Activated CD4-positive, alpha-beta T cell treated with anti-CD3 and anti-CD28 coated beads, Interleukin-2, amount 50 U/mL, for 16 hours (primary cell): Measurements from ENCODE around the gene USHBP1.
"Not testable (repeated sequence)": the region's sequence is repeated elsewhere in the genome, so short reads cannot be mapped to it uniquely, and the experiment has no call there.

Experiments
- DNase-seq: peaks from one replicate; pipeline ENCODE4 v3.0.0-alpha.2; 2020

Gene USHBP1

DNA sequence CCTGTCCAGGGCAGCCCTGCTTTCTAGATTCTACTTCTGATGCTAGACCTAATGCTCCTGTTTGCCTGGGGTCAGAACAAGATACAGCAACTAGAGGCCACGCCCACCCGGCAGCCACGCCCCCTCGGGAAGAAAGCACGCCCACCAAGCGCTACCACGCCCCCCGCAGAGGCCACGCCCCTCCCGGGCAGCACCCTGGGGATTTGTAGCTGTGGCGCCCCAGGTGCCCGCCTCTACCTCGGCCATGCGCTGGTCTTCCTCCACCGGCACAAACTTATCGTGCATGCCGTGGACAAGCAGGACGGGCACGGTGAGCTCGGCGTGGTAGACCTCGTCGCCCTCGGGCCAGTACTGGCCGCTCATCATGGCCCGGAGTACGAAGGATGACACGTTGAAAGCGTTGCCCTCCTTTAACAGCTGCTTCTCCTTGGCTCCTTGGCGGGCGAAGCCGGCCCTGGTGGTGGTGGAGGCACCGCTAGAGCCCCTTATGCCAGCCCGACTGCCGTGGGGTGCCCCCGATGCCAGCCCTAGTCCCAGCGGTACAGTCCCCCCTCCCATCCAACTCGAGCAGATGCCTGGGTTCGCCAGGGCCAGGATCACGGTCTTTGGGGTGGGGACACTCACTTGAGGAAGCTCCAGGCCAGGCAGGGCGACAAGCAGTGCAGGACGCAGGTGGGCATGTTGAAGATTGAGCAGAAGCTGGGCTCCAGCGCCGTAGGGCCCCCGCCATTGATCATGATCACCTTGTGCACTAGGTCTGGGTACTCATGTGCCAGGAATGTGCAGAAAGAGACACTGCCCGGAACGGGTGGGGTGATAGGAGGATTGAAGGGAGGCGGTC lies 29.7 kb upstream of the USHBP1 start:
- DNase-seq, result peak; percentile 69

DNA sequence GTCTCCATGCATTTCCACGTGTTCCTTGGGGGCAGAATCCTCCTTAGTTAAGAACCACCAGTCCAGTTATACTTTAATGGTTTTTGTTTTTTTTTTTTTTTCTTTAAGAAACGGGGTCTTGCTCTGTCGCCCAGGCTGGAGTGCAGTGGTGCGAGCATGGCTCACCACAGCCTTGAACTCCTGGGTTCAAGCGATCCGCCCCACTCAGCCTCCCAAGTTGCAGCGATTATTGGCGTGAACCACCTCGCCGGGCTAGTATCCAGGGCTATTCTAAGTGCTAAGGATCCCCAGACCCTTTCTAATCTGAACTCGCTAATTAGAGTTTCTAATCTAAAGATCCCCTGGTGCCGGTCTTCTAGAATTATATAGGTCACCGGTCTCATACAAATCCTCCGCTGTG lies 29.1 kb upstream of the USHBP1 start:
- DNase-seq, result no peak

DNA sequence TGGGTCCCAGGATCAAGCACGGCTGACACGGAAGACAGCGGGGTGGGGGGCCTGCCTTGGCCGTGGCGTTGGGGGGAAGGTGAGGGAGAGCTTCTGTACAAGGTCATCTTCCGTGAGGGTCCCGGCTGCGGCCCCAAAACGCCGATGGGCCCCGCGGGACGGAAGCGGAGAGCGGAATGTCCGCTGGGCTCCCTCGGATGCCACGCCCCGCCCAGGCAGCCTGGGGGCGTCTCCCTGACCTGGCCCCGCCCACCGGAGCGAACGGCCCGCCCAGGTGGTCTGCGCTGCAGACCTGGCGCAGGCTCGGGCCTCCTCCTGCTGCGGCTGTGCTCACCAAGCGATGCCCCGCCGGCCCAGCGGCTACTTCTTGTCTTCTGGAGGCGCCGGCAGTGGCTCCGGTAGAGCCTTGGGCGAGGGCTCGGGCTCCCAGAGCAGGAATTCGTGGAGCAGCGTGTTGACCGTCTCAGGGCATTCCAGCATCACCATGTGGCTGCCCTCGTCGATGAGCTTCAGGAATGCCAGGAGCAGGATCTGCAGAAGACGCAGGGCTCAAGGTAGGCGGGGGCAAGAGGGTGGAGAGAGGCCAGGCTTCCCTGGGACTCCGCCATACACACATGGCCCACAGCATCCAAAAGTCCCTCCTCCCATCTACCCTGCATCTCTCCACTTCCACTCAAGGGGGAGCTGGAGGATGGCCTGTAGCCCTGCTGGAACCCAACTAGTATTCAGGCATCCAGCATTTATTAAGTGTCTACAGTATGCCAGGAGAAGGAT lies 27.9 kb upstream of the USHBP1 start:
- DNase-seq, result peak; percentile 87

- peak; percentile 64 for DNase-seq
These were observed 24.9 kb upstream of the USHBP1 start for GRCh38 chr19:17289489-17289888.

DNA sequence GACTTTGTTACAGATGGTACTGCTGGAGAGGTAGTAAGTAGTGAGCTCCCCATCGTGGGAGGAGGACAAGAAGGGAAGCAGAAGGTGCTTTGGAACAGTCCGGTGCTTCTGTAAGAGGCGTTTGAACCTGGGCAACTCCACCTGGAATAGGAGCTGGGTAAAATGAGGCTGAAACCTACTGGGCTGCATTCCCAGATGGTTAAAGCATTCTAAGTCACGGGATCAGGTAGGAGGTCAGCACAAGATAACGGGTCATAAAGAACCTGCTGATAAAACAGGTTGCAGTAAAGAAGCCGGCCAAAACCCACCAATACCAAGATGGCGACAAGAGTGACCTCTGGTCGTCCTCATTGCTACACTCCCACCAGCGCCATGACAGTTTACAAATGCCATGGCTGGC lies 22.2 kb upstream of the USHBP1 start:
- DNase-seq, result no peak

- DNase-seq, result no peak
These were observed 21.7 kb upstream of the USHBP1 start for GRCh38 chr19:17286263-17286662.

GRCh38 chr19:17285415-17286135 lies 21.0 kb upstream of the USHBP1 start:
- DNase-seq, result no peak

GRCh38 chr19:17283504-17283996 lies 19.0 kb upstream of the USHBP1 start:
- no peak for DNase-seq

DNA sequence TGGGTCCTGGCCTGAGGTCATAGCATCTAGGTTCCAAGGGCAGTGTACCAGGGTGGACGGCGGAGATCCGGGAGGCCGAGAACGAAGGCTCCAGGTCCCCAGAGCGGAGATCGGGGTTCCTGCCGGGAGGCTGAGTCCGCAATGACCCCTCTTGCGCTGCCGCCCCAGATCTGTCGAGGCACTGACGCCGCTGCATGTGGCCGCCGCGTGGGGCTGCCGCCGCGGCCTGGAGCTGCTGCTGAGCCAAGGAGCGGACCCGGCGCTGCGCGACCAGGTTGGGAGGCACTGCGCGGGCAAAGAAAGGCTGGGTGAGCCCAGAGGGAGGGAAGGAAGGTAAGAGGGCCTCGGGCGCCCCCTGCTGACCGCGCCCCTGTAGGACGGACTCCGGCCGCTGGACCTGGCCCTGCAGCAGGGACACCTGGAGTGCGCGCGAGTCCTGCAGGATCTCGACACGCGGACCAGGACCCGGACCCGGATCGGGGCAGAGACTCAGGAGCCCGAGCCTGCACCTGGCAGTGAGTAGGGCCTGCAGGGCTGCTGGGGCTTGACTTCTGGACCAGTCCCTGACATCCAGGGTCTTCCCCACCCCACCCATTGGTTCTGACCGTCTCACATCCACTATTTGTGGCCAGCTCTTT lies 18.1 kb upstream of the USHBP1 start:
- DNase-seq, result peak; percentile 84

DNA sequence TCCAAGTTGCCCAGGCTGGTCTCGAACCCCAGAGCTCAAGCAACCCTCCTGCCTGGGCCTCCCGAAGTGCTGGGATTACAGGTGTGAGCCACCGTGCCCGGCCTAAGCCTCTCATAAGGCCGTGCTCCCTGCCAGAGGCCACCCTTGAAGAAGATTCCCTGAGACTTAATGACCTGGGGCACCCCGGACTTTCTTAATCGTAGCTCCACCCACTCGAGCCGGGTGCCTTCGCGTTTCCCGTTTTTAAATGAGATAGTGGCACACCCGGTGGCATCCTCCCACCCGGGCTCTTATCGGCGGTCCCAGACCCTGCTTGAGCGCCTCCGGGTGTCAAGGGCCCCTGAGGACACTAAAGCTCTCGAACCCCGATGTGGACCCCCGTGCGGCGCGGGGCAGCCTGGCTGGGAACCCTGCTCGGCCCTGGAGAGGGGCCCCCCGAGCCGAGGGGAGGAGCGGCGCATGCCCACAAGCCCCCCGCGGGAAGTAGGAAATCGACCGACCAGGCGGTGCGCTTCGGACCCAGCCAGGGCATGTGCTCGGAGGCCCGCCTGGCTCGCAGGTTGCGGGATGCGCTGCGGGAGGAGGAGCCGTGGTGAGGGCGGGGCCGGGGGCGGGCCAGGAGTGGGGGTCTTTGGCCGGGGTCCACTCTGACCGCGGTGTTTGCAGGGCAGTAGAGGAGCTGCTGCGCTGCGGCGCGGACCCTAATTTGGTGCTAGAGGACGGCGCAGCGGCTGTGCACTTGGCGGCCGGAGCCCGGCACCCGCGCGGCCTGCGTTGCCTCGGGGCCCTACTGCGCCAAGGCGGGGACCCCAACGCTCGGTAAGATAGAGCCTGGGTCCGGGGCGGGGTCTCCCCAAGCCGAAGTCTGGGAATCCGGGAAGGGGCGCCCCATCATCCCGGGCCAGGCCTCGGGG lies 17.1 kb upstream of the USHBP1 start, which contains the start of gene ANKLE1:
Gene ANKLE1 (plus strand): TSS at position 511 of the 914 bp plus-strand sequence. CDS start 20 bp downstream, at position 531.
- DNase-seq, result peak; percentile 41

DNA sequence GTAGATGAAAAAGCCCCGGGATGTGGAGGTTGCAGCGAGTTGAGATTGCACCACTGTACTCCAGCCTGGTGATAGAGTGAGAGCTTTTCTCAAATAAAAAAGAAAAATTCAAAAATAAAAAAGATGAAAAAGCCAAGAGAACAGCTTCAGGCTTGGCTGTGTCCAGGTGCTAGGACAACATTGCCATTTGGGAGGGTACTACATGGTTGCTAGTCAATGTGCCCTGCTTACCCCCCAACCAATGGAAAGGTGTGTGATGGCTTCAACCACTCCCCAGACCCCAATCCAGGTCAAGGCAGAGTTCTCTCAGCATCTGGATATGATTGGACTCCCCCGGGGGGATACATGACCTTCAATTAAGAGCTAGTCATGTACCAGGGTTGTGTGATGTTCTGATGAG lies 14.9 kb upstream of the USHBP1 start:
- no peak for DNase-seq

DNA sequence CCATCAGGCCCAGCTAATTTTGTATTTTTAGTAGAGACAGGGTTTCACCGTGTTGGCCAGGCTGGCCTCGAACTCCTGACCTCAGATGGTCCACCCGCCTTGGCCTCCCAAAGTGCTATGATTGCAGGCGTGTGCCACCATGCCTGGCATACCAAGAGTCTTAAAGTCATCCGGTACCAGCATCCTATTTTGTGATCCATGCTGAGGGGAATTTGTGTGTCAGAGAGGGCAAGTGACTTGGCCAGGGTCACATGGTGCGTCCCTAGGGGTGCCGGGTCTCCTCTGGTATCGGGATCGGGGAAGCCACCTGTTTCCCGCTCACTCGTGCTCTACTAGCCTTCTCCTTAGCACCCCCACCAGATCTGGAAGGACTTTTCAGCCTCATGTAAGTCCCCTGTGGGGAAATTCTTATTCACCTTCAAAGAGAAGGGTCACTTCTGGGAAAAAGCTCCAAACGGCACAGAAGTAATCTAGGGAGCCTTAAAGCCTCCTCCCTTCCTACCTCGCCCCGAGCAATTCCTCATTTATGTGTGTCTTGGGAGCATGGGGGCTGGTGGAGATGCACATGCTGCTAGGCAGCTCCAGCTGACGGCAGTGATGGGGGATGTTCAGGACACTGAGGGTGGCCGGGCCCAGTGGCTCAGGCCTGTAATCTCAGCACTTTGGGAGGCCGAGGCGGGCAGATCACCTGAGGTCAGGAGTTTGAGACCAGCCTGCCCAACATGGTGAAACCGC lies 11.1 kb upstream of the USHBP1 start:
- no peak for DNase-seq

DNA sequence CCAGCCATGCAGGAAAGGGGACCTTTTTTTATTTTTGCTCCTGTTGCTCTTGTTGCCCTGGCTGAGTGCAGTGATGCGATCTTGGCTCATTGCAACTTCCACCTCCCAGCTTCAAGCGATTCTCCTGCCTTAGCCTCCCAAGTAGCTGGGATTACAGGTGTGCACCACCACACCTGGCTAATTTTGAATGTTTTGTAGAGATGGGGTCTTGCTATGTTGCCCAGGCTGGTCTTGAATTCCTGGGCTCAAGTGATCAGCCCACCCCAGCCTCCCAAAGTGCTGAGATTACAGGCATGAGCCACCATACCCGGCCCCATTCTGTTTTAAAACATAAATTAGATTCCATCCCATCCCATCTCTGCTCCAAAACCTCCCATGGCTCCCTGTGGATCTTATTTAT lies 10.3 kb upstream of the USHBP1 start:
- DNase-seq, result not testable (repeated sequence)

GRCh38 chr19:17268754-17269153 lies 4.2 kb upstream of the USHBP1 start:
- no peak for DNase-seq

- DNase-seq, result peak; percentile 99
These were observed 2.6 kb upstream of the USHBP1 start, which contains the start of gene BABAM1 for GRCh38 chr19:17266975-17267788. Gene BABAM1, plus strand, starts transcription at chr19:17267443. Its CDS starts 1,364 bp downstream, at chr19:17268807.

- DNase-seq, result no peak
These were observed 2.0 kb upstream of the USHBP1 start for GRCh38 chr19:17266589-17266974.

DNA sequence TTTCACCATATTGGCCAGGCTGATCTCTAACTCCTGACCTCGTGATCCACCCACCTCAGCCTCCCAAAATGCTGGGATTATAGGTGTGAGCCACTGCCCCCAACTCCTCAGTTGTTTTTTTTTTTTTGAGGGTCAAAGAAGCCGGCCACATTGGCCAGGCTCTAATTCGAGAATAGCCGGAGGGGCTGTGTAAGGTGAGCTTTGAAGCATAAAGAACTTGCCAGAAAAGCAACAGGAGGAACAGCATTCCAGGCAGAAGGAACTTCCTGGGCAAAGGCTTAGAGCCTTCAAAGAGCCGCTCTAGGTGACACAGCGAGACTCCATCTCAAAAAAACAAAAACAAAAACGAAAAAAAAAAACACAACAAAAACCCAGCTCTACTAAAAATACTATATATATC lies 1.5 kb upstream of the USHBP1 start:
- no peak for DNase-seq

DNA sequence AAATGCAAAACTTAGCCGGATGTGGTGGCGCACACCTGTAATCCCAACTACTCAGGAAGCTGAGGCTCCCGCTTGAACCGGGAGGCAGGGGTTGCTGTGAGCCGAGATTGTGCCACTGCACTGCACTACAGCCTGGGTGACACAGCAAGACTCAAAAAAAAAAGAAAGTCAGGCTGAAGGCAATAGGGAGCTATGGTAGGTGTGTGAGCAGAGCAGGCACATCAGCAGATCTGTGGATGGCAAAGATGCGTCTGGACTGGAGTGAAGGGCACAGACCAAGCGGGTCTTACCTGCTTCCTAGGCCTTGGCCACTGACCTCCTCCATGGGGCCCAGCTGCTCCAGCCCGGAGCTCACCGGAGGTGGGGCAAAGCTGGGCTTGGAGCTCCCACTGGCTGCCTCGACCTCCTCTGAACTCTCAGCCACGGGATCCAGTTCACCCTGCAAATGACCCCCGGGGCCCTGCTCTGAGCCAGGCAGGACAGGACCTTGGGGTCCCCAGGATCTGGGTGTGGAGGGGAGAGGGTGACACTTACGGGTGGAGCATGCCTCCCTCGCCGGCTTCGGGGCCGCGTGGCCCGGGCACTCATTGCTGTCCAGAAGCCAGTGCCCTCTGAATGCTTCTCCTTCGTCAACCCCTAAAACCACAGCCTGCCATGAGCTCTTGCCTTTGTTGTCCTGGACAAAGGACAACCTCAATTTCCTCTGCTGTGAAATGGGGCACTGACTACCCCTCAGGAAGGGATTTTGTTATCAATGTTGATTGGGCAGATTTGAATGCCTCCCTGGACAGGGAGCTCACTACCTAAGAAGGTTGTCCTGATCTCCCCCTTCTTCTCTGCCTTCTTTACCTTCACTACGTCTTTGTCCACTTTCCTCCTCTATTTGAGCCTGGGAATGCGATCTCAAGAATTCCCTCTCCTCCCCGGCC lies 569 bp downstream of the USHBP1 start:
- no peak for DNase-seq

DNA sequence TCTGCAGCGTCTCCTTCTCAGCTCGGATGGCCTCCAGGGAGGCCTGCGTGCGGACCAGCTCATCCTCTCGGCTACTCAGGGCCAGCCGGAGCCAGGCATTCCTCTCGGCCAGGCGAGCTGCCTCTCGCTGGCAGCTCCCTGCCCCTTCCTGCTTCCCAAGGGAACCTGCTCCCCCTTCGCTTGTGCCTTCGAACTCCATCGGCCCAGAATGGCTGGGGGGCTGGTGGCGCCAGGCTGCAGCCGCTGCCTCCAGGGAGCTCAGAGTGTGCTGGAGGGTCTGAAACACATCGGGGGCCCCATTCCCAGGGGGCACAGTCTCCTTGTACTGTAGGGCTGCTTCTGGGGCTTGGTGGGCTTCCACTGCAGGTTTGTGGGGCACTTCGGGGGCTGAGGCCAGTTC lies 2.0 kb downstream of the USHBP1 start:
- no peak for DNase-seq
